Erythroblast (primary cell): Measurements from ENCODE around the gene ALDH18A1.

Source experiments
- GATA1 ChIP-seq: IDR thresholded peaks from 2 replicates; pipeline ENCODE4 v1.6.1; 2011; ENCODE audit warnings: low read depth, mild to moderate bottlenecking, control low read depth, low read length, moderate library complexity
- POLR2A ChIP-seq: IDR thresholded peaks from 2 replicates; pipeline ENCODE4 v1.6.1; 2011; ENCODE audit warnings: mild to moderate bottlenecking, low read length

GRCh38 chr10:95606922-95607321 is 49.6 kb downstream of the ALDH18A1 start:
- TF ChIP-seq POLR2A, result no peak
- no peak for TF ChIP-seq GATA1
